GM10266 (cell line): ENCODE results near the gene GAL3ST3.

Experiments
- DNase-seq: peaks from one replicate; pipeline ENCODE4 v3.0.0; 2012; ENCODE audit errors: extremely low spot score
- TF ChIP-seq, protein P1 (sequence below): IDR thresholded peaks from 2 replicates; pipeline ENCODE4 v1.5.1; 2012; ENCODE audit warnings: mild to moderate bottlenecking, low read depth; ENCODE audit not compliant: control insufficient read depth, insufficient read depth; ENCODE audit errors: missing control alignments

Gene GAL3ST3

GRCh38 chr11:66022401-66023185 is 26.4 kb downstream of the GAL3ST3 start:
- peak; percentile 91 for DNase-seq
- TF ChIP-seq, protein P1, sequence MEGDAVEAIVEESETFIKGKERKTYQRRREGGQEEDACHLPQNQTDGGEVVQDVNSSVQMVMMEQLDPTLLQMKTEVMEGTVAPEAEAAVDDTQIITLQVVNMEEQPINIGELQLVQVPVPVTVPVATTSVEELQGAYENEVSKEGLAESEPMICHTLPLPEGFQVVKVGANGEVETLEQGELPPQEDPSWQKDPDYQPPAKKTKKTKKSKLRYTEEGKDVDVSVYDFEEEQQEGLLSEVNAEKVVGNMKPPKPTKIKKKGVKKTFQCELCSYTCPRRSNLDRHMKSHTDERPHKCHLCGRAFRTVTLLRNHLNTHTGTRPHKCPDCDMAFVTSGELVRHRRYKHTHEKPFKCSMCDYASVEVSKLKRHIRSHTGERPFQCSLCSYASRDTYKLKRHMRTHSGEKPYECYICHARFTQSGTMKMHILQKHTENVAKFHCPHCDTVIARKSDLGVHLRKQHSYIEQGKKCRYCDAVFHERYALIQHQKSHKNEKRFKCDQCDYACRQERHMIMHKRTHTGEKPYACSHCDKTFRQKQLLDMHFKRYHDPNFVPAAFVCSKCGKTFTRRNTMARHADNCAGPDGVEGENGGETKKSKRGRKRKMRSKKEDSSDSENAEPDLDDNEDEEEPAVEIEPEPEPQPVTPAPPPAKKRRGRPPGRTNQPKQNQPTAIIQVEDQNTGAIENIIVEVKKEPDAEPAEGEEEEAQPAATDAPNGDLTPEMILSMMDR, result peak; percentile 98

- DNase-seq, result no peak
Measured at GRCh38 chr11:66020618-66021357, 28.2 kb downstream of the GAL3ST3 start.

DNA sequence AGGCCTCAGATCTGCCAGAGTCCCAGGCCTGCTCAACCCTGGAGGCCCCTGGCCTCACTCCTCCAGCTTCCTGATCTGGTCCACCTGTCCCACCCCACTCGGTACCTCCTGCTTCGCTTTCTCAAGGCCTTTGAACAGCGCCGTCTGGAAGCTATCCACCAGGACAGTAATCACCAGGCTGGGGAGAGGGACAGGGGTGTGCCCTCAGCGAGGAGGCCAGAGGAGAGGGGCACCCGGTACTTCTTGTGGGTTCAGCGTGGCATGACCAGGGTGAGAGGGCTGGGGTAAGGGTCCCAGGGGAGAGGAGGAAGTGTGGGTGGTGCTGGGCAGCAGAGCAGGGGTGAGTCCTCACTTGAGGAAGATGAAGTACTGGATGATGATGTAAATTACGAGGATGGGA is 28.7 kb downstream of the GAL3ST3 start:
- TF ChIP-seq, protein P1, result no peak
- DNase-seq, result no peak

More at GRCh38 chr11:66020618-66021357, 28.2 kb downstream of the GAL3ST3 start:
- TF ChIP-seq, protein P1, result no peak

DNA sequence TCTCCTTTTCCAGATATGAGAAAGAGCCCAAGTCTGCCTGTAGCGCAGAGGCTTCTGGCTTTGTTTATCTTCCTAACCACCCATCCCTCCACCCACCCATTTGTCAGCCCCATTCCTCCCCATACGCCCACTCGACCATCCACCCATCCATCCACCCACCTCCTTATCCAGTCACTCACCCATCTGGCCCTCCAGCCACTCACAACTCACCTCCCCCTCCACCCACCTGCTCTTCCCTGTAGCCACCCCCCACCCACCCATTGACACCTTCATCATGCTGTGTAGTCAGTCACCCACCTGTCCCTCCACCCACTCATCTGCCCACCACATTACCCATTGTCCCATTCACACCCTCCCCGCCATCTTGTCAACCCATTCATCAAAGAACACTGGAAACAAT is 31.6 kb downstream of the GAL3ST3 start:
- no peak for DNase-seq
- TF ChIP-seq, protein P1, result no peak

DNA sequence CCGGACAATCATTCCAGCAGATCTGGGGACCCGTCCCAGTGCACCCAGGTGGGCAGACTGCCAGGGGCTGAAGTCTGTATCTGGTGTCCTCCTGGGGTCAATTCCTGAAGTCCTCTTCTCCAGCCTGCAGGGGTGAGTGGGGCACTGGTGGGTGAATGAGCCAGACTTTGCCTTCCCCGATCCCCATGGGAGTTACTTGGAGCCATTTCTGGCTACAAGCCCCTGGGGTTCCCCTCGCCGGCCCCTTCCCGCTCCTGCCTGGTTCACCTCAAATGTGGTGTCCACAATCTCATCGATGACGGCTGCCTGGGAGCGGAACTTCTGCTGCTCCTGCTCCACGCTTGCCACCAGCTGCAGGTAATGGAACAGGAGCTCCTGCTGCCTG is 32.2 kb downstream of the GAL3ST3 start:
- DNase-seq, result no peak
- TF ChIP-seq, protein P1, result no peak

GRCh38 chr11:66015936-66016792 is 32.8 kb downstream of the GAL3ST3 start:
- TF ChIP-seq, protein P1, result no peak
- no peak for DNase-seq
